HPDE6-E6E7 (cell line): ENCODE measurements around the gene SORL1-AS1.

Experiments
- DNase-seq: peaks from one replicate; pipeline ENCODE4 v3.0.0; 2011; ENCODE audit warnings: missing footprints; ENCODE audit errors: extremely low spot score

The SORL1-AS1 gene

GRCh38 chr11:121476379-121477032 is 23.7 kb upstream of the SORL1-AS1 start:
- peak; percentile 55 for DNase-seq

- no peak for DNase-seq
Observed at GRCh38 chr11:121474680-121475079, 21.9 kb upstream of the SORL1-AS1 start.

- DNase-seq: no peak
Observed at GRCh38 chr11:121473064-121473777, 20.5 kb upstream of the SORL1-AS1 start.

DNA sequence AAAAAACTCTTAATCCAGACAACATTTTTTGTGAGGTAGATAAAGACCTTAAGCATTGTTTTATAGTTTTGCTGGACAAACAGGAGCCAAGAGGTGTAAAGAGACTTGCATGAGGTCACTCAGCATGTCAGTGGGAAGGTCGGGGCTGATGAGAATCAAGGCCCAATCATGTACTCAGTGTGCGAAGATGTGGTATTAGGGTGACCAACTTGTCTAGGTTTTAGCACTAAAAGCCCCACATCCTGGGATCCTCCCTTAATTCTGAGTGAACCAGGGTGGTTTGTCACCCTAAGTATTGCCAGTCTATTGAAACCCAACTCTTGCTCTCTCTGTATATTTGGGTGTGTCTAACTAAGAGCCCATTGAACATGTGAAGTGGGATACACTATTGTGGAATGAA is 19.5 kb upstream of the SORL1-AS1 start:
- DNase-seq: no peak

DNA sequence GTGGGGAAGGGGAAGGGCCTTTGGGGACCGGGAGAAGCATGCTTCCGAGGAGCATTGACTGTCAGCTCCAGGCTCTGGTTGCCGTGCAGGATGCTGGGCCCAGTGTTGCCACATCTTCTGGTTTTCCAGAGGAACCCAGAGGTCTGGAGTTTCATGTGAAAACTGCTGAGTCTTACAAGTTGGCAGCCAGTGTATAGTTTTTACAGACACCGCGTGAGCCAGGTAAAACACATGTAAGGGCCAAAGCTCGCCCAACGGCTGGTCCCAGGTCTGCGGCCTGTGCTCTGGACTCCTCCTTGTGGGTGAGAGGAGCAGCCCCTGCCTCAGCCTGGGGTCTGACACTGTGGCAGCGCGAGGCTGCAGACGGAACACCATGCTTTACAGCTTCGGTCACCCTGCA is 18.4 kb upstream of the SORL1-AS1 start:
- DNase-seq: no peak

DNA sequence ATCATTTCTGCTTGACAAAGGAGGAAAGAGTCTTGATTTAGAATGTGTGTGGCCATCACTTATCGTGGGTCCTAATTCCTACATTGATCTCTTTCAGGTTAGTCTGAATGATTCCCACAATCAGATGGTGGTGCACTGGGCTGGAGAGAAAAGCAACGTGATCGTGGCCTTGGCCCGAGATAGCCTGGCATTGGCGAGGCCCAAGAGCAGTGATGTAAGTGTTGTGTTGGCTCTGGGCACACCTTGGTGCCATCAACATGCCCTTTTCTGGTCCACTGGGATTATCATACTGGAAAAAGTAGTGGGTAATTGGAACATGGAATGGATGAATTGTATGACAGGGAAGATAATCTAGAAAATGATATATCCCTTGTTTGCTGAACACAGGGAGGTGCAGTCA is 17.1 kb upstream of the SORL1-AS1 start:
- no peak for DNase-seq

GRCh38 chr11:121467965-121468364 is 15.2 kb upstream of the SORL1-AS1 start:
- no peak for DNase-seq

- no peak for DNase-seq
Observed at GRCh38 chr11:121467471-121467870, 14.7 kb upstream of the SORL1-AS1 start.

DNA sequence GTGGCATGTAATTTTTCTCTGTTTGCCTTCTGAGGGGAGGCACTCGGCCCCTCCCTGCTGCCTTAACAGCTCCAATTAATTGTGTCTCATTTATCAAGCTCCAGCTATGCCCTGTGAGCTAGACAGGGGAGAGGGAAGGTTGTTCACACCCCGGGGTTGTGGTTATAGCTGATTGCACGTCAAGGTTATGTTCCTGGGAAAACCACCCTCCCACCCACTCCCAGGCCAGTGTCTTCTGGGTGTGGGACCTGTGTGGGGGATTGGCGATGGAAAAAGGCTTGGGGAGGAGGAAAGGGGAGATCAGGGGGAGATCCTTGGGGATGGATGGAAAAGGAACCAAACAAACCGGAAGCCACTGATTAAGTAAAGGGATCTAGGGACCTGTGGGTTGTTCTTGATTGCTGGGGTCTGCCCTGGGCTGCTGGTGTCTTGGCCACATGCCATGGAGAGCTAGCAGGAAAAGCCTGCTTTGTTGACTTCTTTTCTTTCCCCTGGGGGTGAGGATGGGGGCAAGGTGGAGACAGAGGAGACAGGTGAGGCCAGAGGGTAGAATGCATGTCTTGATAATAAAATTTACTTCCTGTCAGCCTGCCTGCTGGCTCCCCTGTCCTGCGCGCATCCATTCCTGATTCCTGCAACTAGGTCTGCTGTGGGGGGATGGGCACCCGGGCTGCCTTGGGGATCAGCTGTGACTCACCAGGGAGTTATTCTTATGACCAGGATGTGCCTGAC is 13.5 kb upstream of the SORL1-AS1 start:
- peak; percentile 91 for DNase-seq

DNA sequence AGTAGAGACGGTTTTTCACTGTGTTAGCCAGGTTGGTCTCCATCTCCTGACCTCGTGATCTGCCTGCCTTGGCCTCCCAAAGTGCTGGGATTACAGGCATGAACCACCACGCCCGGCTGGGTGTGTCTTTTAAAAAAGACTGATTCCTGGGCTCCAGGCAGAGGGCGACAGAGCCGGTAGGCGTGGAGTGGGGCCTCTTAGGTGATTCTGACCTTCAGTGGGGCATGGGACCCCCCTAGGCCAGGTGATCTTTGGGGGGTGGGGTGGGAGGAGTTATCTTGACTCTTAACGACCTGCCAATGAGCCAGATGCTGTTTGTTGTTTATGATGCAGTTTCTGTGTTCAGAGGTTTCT is 12.9 kb upstream of the SORL1-AS1 start:
- DNase-seq: no peak

DNA sequence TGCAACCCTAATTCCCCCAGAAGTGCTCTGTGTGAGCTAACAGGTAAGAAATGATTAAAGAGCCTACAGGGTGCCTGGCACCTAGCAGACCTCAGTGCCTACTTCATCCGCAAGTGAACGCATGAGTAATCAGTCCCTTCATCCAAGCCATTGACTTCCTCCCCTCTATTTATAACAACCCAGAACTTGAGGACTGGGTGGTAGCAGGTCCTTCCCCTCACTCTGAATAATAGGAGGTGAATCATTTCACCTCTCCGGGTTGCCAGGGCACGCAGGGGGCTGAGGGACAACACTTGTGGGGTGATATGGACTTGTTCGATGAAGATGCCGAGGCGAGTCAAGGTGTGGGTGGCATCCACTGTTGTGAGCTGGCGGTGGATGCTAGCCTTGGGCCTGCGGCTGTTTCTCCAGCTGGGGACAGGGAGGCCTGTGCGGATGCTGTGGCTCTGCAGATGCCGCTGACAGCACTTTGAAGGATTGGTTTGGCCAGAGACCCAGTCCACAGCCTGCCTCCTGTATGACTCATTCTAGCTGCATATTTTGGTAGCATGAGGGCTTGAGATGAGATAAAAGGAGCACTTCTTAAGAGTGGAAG is 11.7 kb upstream of the SORL1-AS1 start:
- DNase-seq: peak; percentile 62

DNA sequence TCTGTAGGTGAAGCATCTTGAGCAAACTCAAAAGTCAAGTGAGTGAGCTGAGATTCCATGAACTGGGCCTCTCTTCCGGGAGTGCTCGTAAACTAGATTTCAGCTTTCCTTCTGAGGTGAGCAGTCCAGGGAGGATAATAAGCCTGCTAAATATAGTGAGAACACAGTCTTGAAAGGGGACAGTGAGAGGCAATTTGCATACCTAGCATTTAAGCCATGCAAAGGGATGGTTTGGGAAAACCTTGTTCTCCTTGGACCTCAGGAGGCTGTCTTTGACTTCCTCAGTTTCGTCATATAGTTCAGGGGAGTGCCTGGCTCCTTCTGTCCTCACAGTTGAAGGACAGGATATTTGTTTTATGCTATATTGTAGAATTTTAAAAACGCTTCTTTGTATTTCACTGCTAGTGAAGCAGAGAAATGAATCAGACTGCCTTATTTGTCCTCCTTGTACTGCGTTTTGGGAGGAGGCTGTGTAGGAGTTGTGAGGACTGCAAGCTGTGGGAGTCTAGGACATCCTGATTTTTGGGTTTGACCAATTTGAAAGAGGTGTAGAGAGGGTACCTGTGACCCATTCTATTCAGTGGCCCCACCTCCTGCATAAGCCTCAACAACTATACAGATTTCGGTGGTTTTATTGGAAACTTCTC is 11.0 kb upstream of the SORL1-AS1 start:
- no peak for DNase-seq

DNA sequence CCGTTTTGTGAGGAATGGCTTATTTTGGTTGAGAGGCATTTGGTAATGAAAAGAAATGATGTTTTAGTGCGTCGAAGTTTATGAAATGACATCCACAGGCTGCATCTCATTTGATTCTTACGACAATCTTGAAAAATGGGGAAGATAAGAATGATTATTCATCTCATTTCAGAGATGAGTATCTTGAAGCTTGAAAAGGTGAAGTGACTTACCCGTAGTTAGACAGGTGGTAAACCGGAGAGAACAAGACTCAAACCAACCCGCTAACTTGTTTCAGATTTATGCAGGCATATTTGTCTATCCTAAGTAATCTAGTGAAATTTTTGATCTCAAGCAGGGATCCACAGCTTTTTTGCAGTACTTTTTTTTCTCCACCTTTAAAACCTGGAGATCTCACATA is 9.1 kb upstream of the SORL1-AS1 start:
- DNase-seq: no peak

DNA sequence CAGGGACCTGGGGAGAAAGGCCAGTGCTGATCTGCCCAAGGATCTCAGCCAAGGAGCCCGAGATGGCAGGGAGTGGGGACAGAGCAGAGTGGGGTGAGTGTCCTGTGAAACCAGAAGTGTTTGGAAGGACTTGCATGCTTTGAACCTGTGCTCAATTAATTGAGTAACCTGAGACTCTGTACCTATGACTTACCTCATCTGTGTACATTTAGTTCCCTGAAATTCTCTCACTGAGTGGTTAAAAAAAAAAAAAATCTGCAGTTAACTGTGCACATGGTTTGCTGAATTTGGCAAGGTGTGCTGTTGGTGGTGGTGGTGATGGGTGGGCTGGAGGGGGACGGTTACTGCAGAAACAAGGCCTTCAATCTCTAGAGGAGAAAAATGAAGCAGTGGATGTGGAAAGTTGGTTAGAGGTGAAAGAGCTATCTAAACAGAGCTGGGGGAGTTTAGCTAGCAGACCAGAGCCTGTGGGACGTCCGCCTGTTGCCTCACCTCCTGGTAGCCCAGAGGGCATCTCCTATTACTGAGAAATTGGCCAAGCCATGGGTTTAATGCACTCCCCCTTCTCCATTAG is 8.3 kb upstream of the SORL1-AS1 start:
- no peak for DNase-seq

DNA sequence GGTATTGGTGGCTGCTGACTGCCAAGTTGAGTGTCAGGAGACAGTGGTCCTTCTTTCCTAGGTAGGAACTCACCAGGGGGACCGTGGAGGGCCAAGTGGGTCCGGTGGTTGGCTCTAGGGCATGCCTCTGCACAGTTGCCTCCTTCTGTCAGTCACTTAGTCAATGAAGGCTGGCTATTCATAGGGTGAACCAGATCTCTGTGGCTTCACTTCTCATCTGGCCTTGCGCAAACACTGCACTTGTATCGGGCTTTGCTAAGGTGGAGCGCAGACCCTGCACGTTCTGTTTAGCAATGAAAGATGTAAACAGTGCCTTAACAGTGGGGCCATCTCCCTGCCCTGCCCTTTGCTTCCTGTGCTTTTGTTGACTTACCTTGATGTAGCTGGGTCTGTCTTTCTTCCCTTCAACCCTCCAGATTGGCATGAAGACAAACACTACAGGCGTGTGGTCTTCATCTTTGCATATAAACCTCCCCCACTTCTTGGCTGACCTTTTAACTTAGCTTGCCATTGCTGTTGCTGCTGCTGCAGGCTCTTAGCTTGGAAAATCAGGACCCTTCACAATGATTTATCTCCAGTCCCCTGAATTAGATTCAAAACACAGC is 6.7 kb upstream of the SORL1-AS1 start:
- DNase-seq: no peak

DNA sequence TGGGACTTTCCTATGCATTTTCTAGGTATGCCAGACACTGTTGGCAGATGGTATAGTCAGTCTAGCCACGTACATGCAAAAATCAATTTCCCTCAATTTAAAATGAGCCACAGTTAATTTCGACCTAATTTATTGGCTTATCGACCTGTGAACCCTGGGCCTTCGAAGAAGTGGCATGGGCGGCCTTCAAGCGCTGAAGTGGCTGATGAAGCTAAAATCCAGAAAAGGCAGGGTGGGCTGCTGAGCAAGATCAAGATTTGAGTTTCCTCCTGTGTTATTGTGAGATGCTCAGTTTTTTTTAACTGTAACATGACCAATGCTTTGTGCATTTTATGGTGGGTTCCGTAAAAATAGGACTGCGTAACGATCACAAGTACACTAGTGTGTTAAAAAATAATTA is 5.8 kb upstream of the SORL1-AS1 start:
- no peak for DNase-seq

GRCh38 chr11:121456816-121457431 is 4.2 kb upstream of the SORL1-AS1 start:
- DNase-seq: no peak

GRCh38 chr11:121456151-121456550 is 3.4 kb upstream of the SORL1-AS1 start:
- DNase-seq: no peak

GRCh38 chr11:121455115-121455514 is 2.3 kb upstream of the SORL1-AS1 start:
- no peak for DNase-seq

DNA sequence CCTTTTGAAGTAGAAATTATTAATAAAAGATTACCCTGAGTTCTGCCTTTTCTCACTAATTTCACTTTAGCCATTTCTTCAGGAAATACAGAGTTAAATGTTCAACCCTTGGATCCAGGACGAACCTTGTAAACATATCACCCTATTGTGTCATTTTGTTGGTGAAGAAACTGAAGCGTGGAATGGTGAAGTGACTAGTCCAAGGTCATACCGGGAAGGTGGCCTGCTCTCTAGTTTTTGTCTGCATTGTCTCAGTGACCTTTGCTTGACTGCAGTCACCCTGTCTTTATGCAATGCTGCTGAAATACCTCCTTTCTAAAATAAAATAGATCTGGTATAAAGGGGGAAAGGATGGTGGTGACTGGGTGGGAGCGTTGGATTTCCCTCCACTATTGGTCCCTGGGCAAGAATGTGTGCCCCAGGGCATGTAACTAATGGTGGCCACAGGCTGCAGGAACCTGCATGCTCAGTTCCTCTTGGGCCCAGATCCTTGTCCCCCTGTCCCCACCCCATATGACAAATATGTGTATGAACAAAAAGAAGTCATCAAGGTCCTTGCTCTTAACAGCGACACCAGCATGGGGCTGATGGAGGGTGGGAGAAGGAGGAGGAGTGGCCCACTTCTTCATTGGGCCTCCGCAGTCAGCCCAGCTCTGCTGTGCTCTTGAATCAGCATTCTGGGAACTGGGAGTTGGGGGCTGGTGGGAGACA is 977 bp upstream of the SORL1-AS1 start:
- no peak for DNase-seq
